GM18511 (cell line): ENCODE results near the gene BUB3.

Experiments used
- ATAC-seq: cut with Tn5 transposase; IDR thresholded peaks from one replicate; pipeline ENCODE4 v1.9.1; 2021; ENCODE audit warnings: mild to moderate bottlenecking, moderate library complexity; ENCODE audit not compliant: unreplicated experiment

The BUB3 gene, protein sequence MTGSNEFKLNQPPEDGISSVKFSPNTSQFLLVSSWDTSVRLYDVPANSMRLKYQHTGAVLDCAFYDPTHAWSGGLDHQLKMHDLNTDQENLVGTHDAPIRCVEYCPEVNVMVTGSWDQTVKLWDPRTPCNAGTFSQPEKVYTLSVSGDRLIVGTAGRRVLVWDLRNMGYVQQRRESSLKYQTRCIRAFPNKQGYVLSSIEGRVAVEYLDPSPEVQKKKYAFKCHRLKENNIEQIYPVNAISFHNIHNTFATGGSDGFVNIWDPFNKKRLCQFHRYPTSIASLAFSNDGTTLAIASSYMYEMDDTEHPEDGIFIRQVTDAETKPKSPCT

GRCh38 chr10:123154092-123154710, at the start of gene BUB3:
Gene BUB3, plus strand, starts transcription at chr10:123154402. Its CDS starts 516 bp downstream, at chr10:123154918.
- peak; percentile 94 for ATAC-seq

- ATAC-seq, result no peak
These were observed 44.7 kb upstream of the BUB3 start for GRCh38 chr10:123109466-123109865.

GRCh38 chr10:123117644-123118417, 36.4 kb upstream of the BUB3 start:
- ATAC-seq, result no peak

- ATAC-seq, result no peak
These were observed 35.1 kb upstream of the BUB3 start for GRCh38 chr10:123119081-123119480.

GRCh38 chr10:123126246-123126645, 28.0 kb upstream of the BUB3 start:
- ATAC-seq, result no peak

DNA sequence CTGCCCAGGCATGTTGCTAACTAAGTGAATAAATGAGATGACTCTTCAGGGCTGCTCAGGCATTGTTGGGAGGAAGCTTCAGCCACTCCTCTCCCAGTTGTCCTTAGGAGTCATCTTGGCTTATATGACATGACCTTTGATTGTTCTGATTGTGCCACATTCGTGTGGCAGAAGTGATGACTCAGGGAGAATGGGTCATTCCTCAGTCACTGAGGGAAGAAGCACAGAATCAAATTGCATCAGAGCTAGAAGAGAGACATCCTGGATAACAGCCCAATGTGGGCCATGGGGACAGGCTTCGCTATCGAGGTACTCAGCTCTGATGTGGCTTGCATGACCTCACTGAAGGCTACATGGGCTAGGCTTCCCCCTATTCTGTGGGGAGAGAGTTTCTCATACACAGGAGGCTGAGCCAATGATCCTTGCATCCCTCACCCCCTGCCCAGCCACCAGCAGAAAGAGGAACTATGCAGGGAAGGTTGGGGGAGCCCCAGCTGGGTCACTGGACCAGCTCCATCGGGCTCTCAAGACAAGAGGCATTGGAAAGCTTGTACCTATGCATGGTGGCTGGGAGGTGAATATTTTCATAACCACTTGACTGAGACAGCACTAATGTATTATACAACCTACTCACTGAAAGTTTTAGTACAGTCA, 24.5 kb upstream of the BUB3 start:
- no peak for ATAC-seq

- peak; percentile 65 for ATAC-seq
These were observed 21.4 kb upstream of the BUB3 start for GRCh38 chr10:123132576-123133477.

- no peak for ATAC-seq
These were observed 20.5 kb upstream of the BUB3 start for GRCh38 chr10:123133541-123134342.

DNA sequence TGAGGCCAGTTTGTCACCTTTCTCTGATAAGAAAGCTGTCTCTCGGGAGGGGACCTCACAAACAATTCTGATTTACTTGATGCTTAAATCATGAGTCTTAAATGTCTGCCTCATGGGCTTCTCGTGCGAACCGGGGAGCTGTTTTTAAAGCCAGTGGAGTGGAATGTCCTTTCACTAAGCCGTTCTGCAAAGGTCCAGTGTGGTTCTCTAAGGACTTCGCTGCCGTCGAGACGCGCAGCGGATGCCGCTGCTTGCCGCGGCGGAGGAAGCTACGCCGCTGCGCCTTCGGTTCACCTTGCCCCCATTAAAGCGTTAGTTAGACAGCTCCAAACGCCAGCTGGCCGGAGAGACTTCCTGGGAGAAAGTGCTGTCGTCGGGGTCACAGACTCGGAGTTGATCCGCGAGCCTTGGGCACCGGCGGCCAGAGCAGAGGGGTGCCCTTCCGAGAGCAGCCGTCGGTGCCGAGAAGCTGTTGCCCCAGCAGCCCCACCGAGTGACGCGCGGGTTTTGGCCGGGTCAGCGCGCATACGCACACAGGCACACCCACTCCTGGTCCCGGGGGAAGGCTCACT, 19.8 kb upstream of the BUB3 start:
- no peak for ATAC-seq

GRCh38 chr10:123134915-123135414, 19.2 kb upstream of the BUB3 start:
- ATAC-seq, result no peak

DNA sequence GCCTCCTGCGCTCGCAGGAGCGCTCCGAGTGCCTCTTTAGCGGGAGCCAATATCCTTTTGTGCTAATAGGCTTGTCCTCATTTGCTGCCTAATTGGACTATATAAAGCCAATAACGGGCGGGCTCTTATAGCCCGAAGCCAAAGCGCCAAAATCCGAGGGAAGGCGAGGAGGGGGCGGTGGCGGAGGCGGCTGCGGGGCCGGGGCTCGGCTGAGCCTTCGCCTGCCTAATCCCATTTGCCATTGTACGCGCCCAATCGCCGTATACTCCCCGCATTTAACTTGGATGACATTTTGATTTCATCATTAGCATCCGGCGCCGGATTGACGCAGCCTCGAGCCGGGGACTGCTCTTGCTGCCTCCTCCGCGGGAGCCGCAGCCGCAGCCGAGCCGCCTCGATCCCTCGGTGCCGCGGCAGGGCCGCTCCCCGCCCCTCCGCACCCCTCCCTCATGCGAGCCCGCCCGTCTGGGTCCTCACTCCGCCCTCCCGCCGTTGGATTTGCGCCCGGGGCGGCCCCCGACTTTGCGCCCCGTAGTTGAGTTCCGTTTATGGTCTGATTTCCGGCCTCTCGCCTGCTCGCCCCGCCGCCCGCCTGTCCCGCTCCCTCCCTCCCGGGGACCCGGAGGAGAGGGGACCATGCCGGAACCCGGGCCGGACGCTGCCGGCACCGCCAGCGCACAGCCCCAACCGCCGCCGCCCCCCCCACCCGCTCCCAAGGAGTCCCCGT, 18.6 kb upstream of the BUB3 start, which contains the start of gene HMX3:
TSS of gene HMX3 (plus strand) at position 556 of the 727 bp plus-strand sequence. CDS start at position 637, 81 bp downstream.
- ATAC-seq, result no peak

DNA sequence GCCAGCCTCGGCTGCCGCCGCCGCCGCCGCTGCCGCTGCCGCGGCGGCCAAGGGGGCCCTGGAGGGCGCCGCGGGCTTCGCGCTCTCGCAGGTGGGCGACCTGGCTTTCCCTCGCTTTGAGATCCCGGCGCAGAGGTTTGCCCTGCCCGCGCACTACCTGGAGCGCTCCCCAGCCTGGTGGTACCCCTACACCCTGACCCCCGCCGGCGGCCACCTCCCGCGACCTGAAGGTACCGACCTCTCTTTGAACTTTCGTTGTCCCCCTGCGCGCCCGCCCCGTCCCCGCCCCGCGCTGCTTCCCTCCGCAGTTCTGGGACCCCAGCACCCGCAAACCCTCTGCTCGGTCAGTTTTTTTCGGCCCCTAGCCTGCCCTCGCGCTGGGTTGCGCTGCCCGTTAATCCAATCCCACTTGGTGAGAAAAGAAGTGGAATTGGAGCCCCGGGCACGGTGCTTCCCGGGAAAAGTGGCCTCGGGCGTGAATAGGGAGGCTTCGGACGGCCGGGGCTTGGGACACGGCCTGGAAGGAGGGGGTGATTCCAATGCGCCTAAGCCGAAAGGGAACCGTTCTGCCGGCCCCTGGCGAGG, 17.9 kb upstream of the BUB3 start:
- ATAC-seq, result no peak

- no peak for ATAC-seq
These were observed 17.2 kb upstream of the BUB3 start for GRCh38 chr10:123136806-123137642.

- no peak for ATAC-seq
These were observed 15.1 kb upstream of the BUB3 start for GRCh38 chr10:123139165-123139520.

- ATAC-seq, result no peak
These were observed 14.6 kb upstream of the BUB3 start for GRCh38 chr10:123139521-123140163.

GRCh38 chr10:123140164-123140982, 13.8 kb upstream of the BUB3 start:
- no peak for ATAC-seq
